ENCODE data around the gene CRTC1.

- TF ChIP-seq HOXA7 (CRISPR knock-in tag; IDR thresholded peaks at IDR 0.05) = no peak
- TF ChIP-seq CBX8 (IDR thresholded peaks at IDR 0.05) = no peak
Observed at GRCh38 chr19:18756896-18757295, 73.4 kb downstream of the CRTC1 start.

Data from A549 (cell line).